Uterus (tissue), 4 donors: Measurements from ENCODE around the gene ARVCF. TPM values are rescaled to one million over a fixed set of nuclear protein-coding genes. Genes with fewer than 3 reads are reported as not detected.

Source experiments
- DNase-seq, 2 donors: peaks; one replicate each; pipeline ENCODE4 v3.0.0-alpha.2; 2019 to 2020
- H3K27ac ChIP-seq, 2 donors: fragments of 200-600 bp; sonication (generic); 1 replicate in 1 of 2; 2 replicates in 1 of 2; pipeline ENCODE4 v1.5.1; 2016 to 2018
- H3K27me3 ChIP-seq, 2 donors: fragments of 200-600 bp; sonication (generic); one replicate each; pipeline ENCODE4 v1.5.1; 2018 to 2019; ENCODE audit warnings: control low read depth in 1 of 2
- H3K36me3 ChIP-seq, 2 donors: fragments of 200-600 bp; sonication (generic); one replicate each; pipeline ENCODE4 v1.5.1; 2019; ENCODE audit warnings: control low read depth in 1 of 2
- H3K4me1 ChIP-seq, 2 donors: fragments of 200-600 bp; sonication (generic); one replicate each; pipeline ENCODE4 v1.5.1; 2018 to 2019; ENCODE audit warnings: control low read depth in 1 of 2
- H3K4me3 ChIP-seq, 2 donors: fragments of 200-600 bp; sonication (generic); 1 replicate in 1 of 2; 2 replicates in 1 of 2; pipeline ENCODE4 v1.5.1; 2018 to 2019; ENCODE audit warnings: mild to moderate bottlenecking in 1 of 2
- H3K9me3 ChIP-seq, 2 donors: fragments of 200-600 bp; sonication (generic); one replicate each; pipeline ENCODE4 v1.5.1; 2019; ENCODE audit warnings: control low read depth in 1 of 2
- POLR2A ChIP-seq, 2 donors: fragments of 450-650 bp; IDR thresholded peaks; one replicate each; pipeline ENCODE4 v1.6.1; 2016; ENCODE audit warnings: antibody characterized with exemption in 2 of 2, mild to moderate bottlenecking in 1 of 2, moderate library complexity in 1 of 2
- intact Hi-C: fragments of 100-400 bp; cut with DNase I; formaldehyde crosslinking; loops from one replicate; pipeline ENCODE4 v1.15.1; 2023; ENCODE audit warnings: low total_unique reads
- total RNA-seq, 4 donors: library from RNA; depleted of rRNA in 3 of 4; stranded (reverse); fragments of >200 nt in 3 of 4; gene quantifications; one replicate each; pipeline versions ENCODE4 v1.1.0 to v1.2.4, GENCODE V29; 2014 to 2023
- TF ChIP-seq, protein P1 (sequence below), 4 experiments: fragments of 200-600 bp in 2 of 4; fragments of 450-650 bp in 2 of 4; sonication (generic) in 2 of 4; IDR thresholded peaks; one replicate each; pipeline ENCODE4 v1.5.1; 2016 to 2019; ENCODE audit warnings: antibody characterized with exemption in 4 of 4, mild to moderate bottlenecking in 2 of 4, moderate library complexity in 1 of 4
- donor health status: DM: yes; HTN: yes; CAD: no.

The ARVCF gene
- total RNA-seq, 4 donors from 2014 or later, result 1.5 to 43.4 (median 16.6) TPM

DNA sequence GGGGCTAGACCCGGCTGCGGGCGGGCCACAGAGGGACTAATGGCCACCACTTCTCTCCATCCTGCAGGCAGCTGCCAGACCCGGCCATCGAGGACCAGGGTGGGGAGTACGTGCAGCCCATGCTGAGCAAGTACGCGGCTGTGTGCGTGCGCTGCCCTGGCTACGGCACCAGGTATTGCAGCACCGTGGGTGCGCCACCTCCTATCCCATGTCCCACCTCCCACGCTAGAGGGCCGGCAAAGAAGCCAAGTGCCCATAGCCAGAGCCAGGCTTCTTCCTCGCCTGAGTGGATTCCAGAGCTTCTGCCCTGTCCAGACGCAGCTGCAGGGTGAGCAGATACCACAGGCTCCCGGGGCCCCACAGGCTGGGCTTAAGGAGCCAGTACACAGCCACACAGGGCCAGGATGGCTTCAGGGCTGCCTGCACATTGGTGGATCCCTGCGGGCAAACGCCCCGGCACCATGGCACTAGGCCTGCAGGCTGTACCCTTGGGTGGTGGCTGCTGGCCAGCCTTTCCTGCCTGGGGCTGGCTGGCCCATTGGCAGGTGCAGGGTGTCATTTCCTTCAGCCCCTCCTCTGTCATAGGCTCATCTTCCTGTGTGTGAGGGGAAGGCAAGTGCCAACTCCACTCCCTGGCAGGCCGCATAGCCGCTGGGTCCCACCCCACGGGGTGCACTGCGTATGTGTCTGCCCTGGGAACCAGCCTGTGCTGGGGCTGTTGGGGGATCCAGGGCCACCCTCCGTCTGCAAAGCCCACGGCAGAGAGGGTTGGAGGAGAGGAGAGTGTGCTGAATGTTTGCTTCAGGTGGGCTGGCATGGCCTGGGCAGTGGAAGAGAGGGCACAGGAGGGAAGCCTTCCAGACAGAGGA is 46.9 kb upstream of the ARVCF start:
- no peaks in the 10 kb centered on the region for H3K27me3 ChIP-seq
- H3K4me3 ChIP-seq, result no peak overlapping the region
- TF ChIP-seq, protein P1, sequence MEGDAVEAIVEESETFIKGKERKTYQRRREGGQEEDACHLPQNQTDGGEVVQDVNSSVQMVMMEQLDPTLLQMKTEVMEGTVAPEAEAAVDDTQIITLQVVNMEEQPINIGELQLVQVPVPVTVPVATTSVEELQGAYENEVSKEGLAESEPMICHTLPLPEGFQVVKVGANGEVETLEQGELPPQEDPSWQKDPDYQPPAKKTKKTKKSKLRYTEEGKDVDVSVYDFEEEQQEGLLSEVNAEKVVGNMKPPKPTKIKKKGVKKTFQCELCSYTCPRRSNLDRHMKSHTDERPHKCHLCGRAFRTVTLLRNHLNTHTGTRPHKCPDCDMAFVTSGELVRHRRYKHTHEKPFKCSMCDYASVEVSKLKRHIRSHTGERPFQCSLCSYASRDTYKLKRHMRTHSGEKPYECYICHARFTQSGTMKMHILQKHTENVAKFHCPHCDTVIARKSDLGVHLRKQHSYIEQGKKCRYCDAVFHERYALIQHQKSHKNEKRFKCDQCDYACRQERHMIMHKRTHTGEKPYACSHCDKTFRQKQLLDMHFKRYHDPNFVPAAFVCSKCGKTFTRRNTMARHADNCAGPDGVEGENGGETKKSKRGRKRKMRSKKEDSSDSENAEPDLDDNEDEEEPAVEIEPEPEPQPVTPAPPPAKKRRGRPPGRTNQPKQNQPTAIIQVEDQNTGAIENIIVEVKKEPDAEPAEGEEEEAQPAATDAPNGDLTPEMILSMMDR (IDR thresholded peaks at IDR 0.05), result no peak
- TF ChIP-seq POLR2A (IDR thresholded peaks at IDR 0.05), result no peak
- no peaks in the 10 kb centered on the region for H3K36me3 ChIP-seq
- no peak overlapping the region for H3K27ac ChIP-seq
- intact Hi-C loops, result no loop called here
- no peaks in the 10 kb centered on the region for H3K9me3 ChIP-seq
- no peak for DNase-seq
- H3K4me1 ChIP-seq, result no peaks in the 10 kb centered on the region

DNA sequence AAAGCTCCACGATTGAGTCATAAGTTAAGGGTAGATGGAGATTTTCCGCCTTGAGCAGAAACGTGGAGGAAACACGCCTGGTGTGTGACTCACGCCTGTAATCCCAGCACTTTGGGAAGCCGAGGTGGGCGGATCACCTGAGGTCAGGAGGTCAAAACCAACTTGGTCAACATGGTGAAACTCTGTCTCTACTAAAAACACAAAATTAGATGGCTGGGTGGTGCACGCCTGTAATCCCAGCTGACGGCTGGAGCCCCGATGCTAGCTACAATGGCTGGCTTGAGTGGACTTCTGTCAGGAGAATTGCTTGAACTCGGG is 46.1 kb upstream of the ARVCF start:
- Histone ChIP-seq H3K27ac (no peak overlapping the region), H3K36me3 (no peaks in the 10 kb centered on the region), H3K4me3 (no peak overlapping the region), H3K9me3 (no peaks in the 10 kb centered on the region), H3K4me1 (no peaks in the 10 kb centered on the region), H3K27me3 (no peaks in the 10 kb centered on the region)
- DNase-seq, result no peak
- TF ChIP-seq POLR2A (IDR thresholded peaks at IDR 0.05), result no peak
- TF ChIP-seq, protein P1 (IDR thresholded peaks at IDR 0.05), result no peak
- intact Hi-C loops, result no loop called here

DNA sequence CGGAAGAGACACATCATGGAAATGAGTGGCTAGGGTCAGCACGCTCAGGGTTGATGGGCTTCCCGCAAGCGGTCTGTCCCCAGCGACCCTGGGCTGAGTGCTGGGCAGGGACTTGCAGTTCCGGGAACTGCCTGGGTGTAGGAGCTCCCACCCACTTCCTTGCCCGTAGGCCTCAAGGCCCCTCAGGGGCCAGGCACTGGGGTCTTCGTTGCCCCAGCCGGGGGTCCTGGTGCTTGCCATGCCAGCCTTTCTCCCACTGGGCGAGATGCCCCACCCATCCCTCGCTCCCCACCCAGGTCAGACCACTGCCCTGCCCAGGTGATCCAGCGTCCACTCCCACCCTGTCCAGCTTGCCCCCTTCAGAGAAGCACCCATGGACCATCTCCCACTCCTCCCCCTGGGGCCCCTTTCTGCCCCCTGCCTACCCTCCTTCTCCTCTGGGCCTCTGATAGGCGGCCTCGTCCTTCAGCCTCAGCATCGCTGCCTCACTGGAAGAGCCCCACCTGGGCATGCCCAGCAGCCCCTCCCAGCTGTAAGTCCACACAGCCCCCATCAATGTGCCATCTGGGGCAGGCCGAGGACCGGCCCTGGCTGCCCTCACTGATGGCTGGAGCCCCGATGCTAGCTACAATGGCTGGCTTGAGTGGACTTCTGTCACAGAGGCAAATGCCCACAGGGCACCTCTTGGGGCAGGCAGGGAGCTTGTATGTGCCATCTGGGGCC is 45.6 kb upstream of the ARVCF start:
- no peaks in the 10 kb centered on the region for H3K27me3 ChIP-seq
- no peaks in the 10 kb centered on the region for H3K4me1 ChIP-seq
- H3K27ac ChIP-seq, result no peak overlapping the region
- H3K9me3 ChIP-seq, result no peaks in the 10 kb centered on the region
- H3K4me3 ChIP-seq, result no peak overlapping the region
- TF ChIP-seq, protein P1 (IDR thresholded peaks at IDR 0.05), result no peak
- TF ChIP-seq POLR2A (IDR thresholded peaks at IDR 0.05), result no peak
- no peak for DNase-seq
- intact Hi-C loops, result no loop called here
- no peaks in the 10 kb centered on the region for H3K36me3 ChIP-seq

DNA sequence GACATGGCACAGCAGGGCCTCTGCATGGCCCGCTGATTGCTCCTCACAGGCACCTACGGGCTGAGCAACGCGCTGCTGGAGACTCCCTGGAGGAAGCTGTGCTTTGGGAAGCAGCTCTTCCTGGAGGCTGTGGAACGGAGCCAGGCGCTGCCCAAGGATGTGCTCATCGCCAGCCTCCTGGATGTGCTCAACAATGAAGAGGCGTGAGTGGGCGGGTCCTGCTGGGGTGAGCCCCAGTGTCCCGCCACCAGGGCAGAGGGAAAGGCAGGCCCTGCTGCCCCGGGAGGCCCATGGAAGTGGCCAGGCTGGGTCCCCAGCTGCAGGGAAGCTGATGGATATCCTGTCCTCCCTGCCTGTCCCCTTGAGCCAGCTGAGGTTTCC is 44.8 kb upstream of the ARVCF start:
- H3K4me1 ChIP-seq, result no peaks in the 10 kb centered on the region
- H3K4me3 ChIP-seq, result no peak overlapping the region
- DNase-seq, result no peak
- H3K27me3 ChIP-seq, result no peaks in the 10 kb centered on the region
- no peaks in the 10 kb centered on the region for H3K9me3 ChIP-seq
- no peak overlapping the region for H3K27ac ChIP-seq
- TF ChIP-seq, protein P1 (IDR thresholded peaks at IDR 0.05), result no peak
- TF ChIP-seq POLR2A (IDR thresholded peaks at IDR 0.05), result no peak
- H3K36me3 ChIP-seq, result no peaks in the 10 kb centered on the region
- intact Hi-C loops, result no loop called here
